BJ (cell line): ENCODE measurements around the gene PFN3. TPM values are rescaled to one million over a fixed set of nuclear protein-coding genes. Genes with fewer than 3 reads are reported as not detected.

Experiments used
- CTCF ChIA-PET: fragments of 350-600 bp; formaldehyde crosslinking; extraction: SDS; loops from one replicate; lab custom pipeline; 2021; ENCODE audit warnings: antibody characterized with exemption, inconsistent platforms; lab: Yijun Ruan, JAX
- POLR2A ChIA-PET: fragments of 300-600 bp; sonication (Branson Sonifier 250); formaldehyde crosslinking; extraction: SDS; loops from one replicate; lab custom pipeline; 2021; ENCODE audit warnings: antibody characterized with exemption; lab: Charles Lee
- DNase-seq: peaks from one replicate; pipeline ENCODE4 v3.0.0-alpha.2; 2011; ENCODE audit warnings: low read depth
- H3K27me3 ChIP-seq: 2 replicates; pipeline ENCODE4 v1.6.0; 2011; ENCODE audit warnings: low read length; ENCODE audit not compliant: control insufficient read depth, insufficient read depth
- H3K36me3 ChIP-seq: 2 replicates; pipeline ENCODE4 v1.5.1; 2011; ENCODE audit warnings: low read length; ENCODE audit not compliant: control insufficient read depth, insufficient read depth
- H3K4me3 ChIP-seq: 2 replicates; pipeline ENCODE4 v1.5.1; 2011; ENCODE audit warnings: low read depth, mild to moderate bottlenecking, control low read depth, low read length
- polyA plus RNA-seq: library from polyadenylated mRNA; depleted of rRNA; stranded (reverse); fragments of >200 nt; gene quantifications from 2 replicates; pipeline ENCODE4 v1.2.3, GENCODE V29; 2011
- TF ChIP-seq, protein P1 (sequence below): IDR thresholded peaks from 2 replicates; pipeline ENCODE4 v1.5.1; 2011; ENCODE audit warnings: low read depth, mild to moderate bottlenecking, control low read depth, inconsistent platforms, low read length, moderate library complexity; ENCODE audit not compliant: insufficient read depth

Gene PFN3
- polyA plus RNA-seq, 1 experiment, result not detected

DNA sequence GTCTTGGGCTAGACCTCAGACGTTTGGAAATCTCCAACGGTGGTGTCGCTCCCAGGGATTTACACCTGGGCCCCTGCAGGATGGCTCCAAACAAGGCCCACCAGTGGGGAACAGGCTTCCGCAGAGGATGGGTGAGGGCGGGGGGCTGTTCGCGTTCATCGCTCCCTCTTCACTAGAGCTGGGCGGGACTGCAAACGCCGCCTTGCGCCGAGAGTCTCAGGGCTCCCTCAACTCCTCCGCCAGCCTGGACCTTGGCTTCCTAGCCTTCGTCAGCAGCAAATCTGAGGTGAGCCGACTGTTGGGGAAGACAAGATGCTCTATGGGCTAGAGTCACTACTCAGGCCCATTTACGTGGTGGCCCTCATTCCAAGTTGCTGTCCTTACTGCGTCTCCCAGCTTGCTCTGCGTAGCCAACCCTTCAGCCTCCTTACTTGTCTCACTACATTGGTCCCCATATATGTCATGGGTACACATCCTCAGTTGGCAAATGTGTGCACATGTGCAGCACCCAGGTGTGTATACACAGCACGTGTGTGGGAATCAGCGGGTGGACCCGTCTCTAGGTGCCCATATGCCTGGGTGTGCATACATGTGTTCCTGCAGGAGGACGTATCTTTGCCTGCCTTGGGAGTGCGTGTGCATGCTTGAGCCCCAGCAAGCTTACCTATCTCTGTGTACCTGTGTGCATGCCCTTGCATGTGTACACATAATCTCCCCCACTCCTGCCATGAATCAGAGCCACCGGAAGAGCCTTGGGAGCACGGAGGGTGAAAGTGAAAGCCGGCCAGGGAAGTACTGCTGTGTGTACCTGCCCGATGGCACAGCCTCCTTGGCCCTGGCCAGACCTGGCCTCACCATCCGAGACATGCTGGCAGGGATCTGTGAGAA is 32.2 kb downstream of the PFN3 start:
- POLR2A ChIA-PET, result no interaction called here

DNA sequence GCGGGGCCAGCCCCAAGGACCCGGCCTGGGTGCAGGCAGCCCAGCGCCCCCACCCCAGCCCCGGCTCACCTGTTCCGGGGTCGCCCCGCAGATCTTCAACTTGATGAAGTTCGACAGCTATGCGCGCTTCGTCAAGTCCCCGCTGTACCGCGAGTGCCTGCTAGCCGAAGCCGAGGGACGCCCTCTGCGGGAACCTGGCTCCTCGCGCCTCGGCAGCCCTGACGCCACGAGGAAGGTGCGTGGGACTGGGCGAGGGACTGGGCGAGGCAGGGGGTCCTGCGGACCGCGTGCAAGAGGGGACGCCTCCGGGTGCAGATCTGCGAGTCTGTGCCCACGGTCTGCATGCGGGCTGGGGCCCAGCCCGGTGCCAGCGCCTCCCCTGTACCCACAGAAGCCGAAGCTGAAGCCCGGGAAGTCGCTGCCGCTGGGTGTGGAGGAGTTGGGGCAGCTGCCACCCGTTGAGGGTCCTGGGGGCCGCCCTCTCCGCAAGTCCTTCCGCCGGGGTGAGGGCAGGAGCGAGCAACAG is 33.1 kb downstream of the PFN3 start:
- Histone ChIP-seq H3K36me3 (no peaks in the 10 kb centered on the region), H3K4me3 (peak overlapping the region; percentile 48), H3K27me3 (no peaks in the 10 kb centered on the region; the same call in 1 of the 2 replicates)
- CTCF ChIA-PET, result interaction anchor here (0.6 to 2.5 kb wide), 10 partner anchors 12 to 707 kb away, joined by 3 to 8 read pairs (median 4); partner anchors contain the start of gene LMAN2
- TF ChIP-seq, protein P1, sequence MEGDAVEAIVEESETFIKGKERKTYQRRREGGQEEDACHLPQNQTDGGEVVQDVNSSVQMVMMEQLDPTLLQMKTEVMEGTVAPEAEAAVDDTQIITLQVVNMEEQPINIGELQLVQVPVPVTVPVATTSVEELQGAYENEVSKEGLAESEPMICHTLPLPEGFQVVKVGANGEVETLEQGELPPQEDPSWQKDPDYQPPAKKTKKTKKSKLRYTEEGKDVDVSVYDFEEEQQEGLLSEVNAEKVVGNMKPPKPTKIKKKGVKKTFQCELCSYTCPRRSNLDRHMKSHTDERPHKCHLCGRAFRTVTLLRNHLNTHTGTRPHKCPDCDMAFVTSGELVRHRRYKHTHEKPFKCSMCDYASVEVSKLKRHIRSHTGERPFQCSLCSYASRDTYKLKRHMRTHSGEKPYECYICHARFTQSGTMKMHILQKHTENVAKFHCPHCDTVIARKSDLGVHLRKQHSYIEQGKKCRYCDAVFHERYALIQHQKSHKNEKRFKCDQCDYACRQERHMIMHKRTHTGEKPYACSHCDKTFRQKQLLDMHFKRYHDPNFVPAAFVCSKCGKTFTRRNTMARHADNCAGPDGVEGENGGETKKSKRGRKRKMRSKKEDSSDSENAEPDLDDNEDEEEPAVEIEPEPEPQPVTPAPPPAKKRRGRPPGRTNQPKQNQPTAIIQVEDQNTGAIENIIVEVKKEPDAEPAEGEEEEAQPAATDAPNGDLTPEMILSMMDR, result peak; percentile 35
- POLR2A ChIA-PET, result no interaction called here
- DNase-seq, result no peak

More for the DNA sequence above, 32.2 kb downstream of the PFN3 start:
- TF ChIP-seq, protein P1, result no peak
- Histone ChIP-seq H3K27me3 (no peaks in the 10 kb centered on the region; the same call in 1 of the 2 replicates), H3K36me3 (no peaks in the 10 kb centered on the region), H3K4me3 (no peak overlapping the region)
- CTCF ChIA-PET, result interaction anchor here (0.8 to 4.7 kb wide), 6 partner anchors 8 to 59 kb away, joined by 4 to 37 read pairs (median 8); partner anchors contain the start of gene RGS14
- DNase-seq, result no peak

DNA sequence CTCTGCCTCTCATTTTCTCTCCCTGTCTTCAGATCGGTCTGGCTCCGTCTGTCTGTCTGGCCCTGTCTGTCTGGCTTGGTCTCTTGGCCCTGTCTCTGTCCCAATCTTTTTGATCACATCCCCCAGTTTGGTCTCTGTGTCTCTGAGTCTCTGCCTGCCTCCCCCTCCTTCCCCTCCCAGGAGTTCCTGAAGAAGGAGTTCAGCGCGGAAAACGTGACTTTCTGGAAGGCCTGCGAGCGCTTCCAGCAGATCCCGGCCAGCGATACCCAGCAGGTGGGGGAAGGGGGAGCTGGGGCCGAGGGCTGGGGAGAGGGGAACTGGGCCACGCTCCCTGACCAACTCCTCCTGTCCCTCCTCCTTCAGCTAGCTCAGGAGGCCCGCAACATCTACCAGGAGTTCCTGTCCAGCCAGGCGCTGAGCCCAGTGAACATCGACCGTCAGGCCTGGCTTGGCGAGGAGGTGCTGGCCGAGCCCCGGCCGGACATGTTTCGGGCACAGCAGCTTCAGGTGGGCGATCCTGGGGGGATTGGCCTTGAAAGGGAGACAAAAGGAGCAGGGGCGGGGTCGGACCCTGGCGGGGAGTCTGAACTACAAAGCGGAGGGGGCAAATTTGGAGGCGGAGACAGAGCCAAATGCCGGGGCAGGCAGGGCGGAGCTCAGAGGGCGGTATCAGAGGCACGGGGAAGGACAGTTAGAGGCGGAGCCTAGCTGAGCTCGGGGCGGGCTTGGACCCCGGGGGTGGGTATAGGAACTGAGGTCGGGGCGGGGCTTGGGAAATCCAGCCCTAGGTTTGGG is 33.7 kb downstream of the PFN3 start:
- peak; percentile 34 for DNase-seq
- TF ChIP-seq, protein P1, result no peak
- peak overlapping the region; percentile 48 for H3K4me3 ChIP-seq
- H3K27me3 ChIP-seq, result no peaks in the 10 kb centered on the region; the same call in 1 of the 2 replicates
- no peaks in the 10 kb centered on the region for H3K36me3 ChIP-seq
- ChIA-PET POLR2A (no interaction called here), CTCF (interaction anchor here (0.6 to 2.5 kb wide), 13 partner anchors 9 to 707 kb away, joined by 3 to 8 read pairs (median 3); partner anchors contain the start of genes LMAN2 and RGS14)

DNA sequence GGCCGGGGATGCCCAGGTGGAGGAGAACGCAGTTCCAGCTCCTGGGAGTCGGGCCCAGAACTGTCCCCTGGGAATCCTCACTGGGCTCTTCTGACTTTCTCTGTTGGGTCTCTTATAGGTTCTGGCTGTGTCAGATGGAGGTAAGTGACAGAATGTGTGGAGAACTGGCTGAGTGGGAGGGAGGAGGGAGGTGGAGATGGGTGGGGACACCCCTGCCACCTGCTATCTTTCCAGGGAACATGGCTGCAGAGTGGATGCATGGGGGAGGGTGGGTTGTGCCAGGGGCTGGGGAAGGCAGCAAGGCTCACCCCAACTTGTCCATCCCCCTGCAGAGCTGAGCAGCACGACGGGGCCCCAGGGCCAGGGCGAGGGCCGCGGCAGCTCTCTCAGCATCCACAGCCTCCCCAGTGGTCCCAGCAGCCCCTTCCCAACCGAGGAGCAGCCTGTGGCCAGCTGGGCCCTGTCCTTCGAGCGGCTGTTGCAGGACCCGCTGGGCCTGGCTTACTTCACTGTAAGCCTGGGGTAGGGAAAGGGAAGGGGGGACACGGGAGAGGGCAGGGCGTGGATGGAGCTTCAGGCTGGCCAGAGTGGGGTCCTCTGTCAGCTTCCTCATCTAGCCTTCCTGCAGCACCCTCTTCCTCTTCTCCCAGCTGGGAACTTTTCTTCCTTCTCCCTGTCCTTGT is 34.5 kb downstream of the PFN3 start:
- H3K4me3 ChIP-seq, result no peak overlapping the region; the same call in 1 of the 2 replicates
- no peak for DNase-seq
- H3K27me3 ChIP-seq, result no peaks in the 10 kb centered on the region; the same call in 1 of the 2 replicates
- ChIA-PET CTCF (interaction anchor here (1.0 to 3.0 kb wide), 9 partner anchors 8 to 57 kb away, joined by 3 to 12 read pairs (median 4); partner anchors contain the start of genes LMAN2 and RGS14), POLR2A (no interaction called here)
- H3K36me3 ChIP-seq, result no peaks in the 10 kb centered on the region
- TF ChIP-seq, protein P1, result no peak
